HL-60 (cell line): Measurements from ENCODE around the gene KIFC1.

Source experiments
- CTCF ChIP-seq: IDR thresholded peaks from one replicate; pipeline ENCODE4 v1.5.1; 2011; ENCODE audit warnings: low read length, control low read depth, inconsistent platforms; ENCODE audit not compliant: insufficient read depth
- GABPA ChIP-seq: IDR thresholded peaks from 2 replicates; pipeline ENCODE4 v1.6.1; 2012; ENCODE audit warnings: low read depth
- POLR2AphosphoS5 ChIP-seq: IDR thresholded peaks from 2 replicates; pipeline ENCODE4 v1.6.1; 2012; ENCODE audit warnings: low read depth

- TF ChIP-seq CTCF (no peak), GABPA (no peak), POLR2AphosphoS5 (no peak)
Measured at GRCh38 chr6:33438978-33439594, 47.5 kb downstream of the KIFC1 start.
